ENCODE results near the gene DHX35.
"Not testable (repeated sequence)": the region's sequence is repeated elsewhere in the genome, so short reads cannot be mapped to it uniquely, and the experiment has no call there.

Gene DHX35

GRCh38 chr20:38979842-38980241, 17.7 kb downstream of the DHX35 start:
- DNase-seq = no peak
- ATAC-seq = no peak

DNA sequence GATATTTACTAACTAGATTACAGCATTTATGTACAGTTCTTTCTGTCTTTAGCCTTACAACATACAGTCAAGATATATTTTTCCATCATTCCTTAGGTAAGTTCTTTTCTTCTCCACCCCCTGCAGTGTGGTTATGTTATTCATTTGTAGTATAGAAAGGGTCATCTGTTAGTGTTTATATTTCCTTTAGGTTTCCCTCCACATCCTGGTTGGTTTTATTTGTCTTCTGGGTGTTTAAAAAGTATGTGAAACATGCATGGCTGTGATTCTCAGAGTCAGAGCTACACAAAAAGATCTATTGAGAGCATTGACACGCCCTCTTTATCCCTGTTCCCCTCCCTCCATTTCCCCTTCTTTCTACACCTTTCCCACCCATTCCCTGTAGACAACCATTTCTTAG, 20.1 kb downstream of the DHX35 start:
- DNase-seq = no peak

DNA sequence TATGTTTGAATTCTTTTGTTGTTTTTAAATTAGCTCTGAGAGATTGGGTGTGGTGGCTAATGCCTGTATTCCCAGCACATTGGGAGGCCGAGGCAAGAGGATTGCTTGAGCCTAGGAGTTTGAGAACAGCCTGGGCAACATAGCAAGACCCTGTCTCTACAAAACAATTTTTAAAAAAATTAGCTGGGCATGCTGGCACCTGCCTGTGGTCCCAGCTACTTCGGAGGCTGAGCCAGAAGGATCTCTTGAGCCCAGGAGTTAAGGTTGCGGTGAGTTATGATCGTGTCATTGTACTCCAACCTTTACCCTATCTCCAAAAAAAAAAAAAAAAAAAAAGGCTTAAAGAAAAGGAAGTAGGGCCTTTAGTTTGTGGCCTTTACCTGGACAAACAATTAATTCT, 22.9 kb downstream of the DHX35 start:
- DNase-seq (no peak), ATAC-seq (no peak)

More for the DNA sequence above, 20.1 kb downstream of the DHX35 start:
- no peak for ATAC-seq

- DNase-seq (no peak), ATAC-seq (no peak)
Measured at GRCh38 chr20:38985603-38986170, 23.5 kb downstream of the DHX35 start.

DNA sequence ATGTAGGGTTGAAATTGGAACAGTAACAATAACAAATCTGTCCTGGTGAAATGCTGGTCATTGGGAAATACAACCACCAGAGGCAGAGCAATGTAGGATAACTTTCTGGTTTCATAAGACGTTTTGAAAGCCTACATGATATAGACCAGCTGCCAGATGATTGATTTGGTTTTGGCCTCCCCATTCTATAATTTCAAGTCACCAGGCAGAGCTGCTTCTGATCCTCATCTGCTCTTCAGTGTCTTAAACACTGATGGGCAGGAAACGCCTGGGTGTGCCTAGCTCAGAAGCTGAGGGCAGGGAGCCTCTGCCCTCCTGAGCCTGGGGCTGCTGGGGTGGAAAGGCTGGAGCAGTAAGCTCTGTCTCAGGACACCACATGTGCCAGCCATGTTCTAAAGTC, 24.5 kb downstream of the DHX35 start:
- no peak for ATAC-seq
- DNase-seq = no peak

DNA sequence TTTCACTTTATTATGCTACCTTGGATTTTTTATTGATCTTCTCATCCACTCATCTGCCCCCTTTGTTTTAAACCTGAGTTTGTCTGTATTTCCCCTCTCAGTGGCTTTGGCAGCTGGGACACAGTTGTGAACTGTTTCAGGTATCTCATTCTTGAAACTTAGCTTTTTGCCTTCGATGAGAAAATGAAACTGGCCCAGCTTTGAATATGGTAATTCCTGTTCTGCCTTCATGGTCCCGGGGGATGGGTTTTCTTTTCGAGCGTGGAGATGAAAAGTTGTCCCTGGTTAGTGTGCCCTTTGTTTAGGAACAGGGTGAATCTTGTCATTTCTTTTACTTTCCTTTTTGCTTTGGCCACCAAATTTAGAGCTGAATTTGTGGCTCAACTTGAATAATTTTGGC, 25.6 kb downstream of the DHX35 start:
- ATAC-seq (peak; percentile 23), DNase-seq (no peak)

DNA sequence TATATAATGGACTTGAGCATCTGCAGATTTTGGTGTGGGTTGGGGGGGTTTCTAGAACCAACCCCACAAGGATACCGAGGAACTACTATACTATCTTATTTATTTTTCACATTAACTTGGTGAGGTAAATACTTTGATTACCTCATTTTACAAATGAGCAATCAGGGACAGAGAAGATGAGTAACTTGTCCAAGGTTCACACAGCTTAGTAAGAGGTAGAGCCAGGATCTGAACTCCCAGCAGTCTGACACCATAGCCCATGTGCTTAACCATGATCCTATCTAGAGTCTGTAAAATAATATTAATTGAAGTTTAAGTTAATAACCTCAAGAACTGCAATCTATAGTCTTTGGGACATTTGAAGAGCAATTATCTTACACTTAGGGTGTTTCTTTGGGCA, 28.6 kb downstream of the DHX35 start:
- DNase-seq (no peak), ATAC-seq (no peak)

DNA sequence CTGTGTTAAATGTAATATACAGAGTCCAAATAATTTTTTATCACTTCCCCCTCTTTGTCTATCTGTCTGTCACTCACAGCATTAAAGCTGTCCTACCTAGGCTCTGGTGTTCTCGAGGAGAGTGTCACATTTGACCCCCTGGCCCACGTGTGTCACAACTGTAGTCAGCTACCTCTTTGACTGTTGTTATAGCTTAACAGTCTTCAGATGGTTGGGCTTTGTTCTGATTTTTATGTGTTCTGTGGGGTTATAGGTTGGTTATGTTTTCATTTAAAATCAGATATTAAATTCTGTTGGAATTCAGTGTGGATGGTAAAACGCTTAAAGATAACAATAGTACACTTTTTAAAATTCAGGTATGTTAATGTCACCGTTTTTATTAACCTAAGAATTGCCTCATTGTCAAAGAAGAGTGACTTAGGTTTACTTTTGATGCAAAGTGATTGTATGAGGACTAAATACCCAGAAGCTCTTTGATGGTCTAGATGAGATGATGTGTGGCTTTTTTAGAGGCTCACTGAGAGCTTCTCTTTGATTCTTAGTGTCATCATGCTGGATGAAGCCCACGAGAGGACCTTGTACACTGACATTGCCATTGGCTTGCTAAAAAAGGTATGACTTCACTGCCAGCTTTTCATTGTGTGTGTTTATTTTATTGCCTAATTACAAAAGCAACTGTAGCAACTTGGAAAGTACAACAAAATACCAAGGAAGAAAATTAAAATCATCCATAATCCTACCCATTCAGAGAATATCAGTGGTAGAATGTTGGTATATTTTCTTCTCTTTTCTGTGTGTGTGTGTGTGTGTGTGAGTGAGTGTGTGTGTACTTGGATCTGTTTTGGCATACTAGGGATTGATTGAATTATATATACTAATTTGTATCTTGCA, 29.9 kb downstream of the DHX35 start:
- DNase-seq = no peak

DNA sequence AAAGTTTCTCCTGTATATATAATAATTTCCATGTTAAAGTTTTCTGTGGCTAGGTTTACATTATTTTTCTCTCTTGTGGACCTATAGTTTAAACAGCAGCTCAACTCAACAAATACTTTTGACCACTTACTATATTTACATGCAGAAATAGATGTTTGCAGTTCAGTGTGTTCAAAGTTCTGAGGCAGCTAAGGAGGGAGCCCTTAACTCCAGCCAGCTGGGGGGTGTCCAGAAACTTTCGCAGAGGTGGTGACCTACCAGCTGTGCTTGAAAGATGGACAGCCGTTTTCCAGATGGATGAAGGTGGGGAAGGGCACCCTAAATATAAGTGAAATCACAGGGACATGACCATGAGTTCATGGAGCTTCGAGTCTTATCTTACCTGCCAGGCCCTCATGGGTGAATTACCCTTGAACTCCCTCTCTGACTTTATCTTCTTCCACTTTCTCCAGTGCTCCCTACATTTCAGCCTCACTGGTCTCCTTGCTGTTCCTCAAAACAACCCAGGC, 33.4 kb downstream of the DHX35 start:
- ATAC-seq (no peak), DNase-seq (no peak)

More for the DNA sequence above, 29.9 kb downstream of the DHX35 start:
- no peak for ATAC-seq

GRCh38 chr20:38996866-38997265, 34.7 kb downstream of the DHX35 start:
- not testable (repeated sequence) for ATAC-seq

DNA sequence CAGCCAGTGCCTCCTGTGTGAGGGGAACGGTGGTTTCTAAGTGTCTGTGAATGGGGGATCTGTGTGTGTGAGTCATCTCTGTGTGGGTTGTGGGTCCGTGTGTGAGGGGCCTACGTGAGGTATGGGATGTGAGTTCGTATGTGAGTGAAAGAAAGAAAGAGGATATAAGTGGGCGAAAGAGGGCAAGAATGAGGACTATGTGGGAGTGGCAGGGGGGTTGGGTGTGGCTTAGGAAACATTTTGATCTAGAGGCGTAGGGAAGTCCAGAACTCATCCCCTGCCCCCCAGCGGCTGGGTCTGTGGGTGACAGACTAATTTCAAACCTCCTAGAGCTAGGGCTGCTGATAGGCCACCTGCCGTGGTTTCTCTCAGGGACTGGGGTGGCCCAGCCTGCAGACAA, 35.5 kb downstream of the DHX35 start:
- DNase-seq (peak; percentile 80), ATAC-seq (peak; percentile 94)

More at GRCh38 chr20:38996866-38997265, 34.7 kb downstream of the DHX35 start:
- DNase-seq = not testable (repeated sequence)

DNA sequence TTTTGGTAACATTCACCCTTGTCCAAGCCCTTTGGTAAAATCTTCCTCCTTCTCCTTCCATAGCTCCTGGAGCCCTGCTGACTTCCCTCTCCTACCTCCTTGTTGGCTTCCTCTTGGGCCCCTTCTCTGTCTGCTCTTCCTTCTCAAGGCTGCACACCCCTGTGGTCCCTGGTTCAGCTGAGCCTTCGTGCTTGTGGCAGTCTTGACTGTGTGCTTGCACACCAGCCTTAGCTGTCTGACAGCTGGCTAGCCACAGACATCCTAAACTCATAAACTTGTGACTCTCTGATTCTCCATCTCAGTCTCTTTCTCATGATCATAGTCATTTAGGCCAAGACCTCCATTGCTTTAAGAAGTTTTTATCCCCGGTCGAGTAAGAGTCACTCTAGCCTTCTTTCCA, 37.1 kb downstream of the DHX35 start:
- ATAC-seq (no peak), DNase-seq (no peak)

- no peak for ATAC-seq
- no peak for DNase-seq
Measured at GRCh38 chr20:38999965-39000910, 38.1 kb downstream of the DHX35 start.

- ATAC-seq (no peak), DNase-seq (no peak)
Measured at GRCh38 chr20:39004508-39004907, 42.4 kb downstream of the DHX35 start.

DNA sequence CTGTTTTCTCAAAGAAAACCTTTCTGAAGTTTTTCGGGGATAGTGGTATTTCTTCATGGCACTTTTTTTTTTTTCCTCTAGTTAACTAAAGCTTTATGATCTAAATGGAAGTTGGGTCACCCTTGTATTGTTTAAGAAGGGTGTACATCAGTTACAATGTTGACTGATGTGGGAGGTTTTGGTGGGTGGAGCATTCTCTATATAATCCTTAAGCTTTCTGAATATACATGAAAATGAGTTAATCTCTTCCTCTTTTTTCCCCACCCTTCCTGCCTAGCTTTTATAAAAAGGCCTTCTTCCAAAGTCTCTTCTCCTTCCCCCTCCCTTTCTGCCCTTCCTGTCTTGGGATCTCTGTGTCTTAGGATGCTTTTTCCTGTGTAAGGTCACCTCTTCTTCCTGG, 47.2 kb downstream of the DHX35 start:
- DNase-seq = no peak

GRCh38 chr20:39010496-39010895, 48.4 kb downstream of the DHX35 start:
- no peak for DNase-seq
- no peak for ATAC-seq

More for the DNA sequence above, 47.2 kb downstream of the DHX35 start:
- ATAC-seq = no peak

DNA sequence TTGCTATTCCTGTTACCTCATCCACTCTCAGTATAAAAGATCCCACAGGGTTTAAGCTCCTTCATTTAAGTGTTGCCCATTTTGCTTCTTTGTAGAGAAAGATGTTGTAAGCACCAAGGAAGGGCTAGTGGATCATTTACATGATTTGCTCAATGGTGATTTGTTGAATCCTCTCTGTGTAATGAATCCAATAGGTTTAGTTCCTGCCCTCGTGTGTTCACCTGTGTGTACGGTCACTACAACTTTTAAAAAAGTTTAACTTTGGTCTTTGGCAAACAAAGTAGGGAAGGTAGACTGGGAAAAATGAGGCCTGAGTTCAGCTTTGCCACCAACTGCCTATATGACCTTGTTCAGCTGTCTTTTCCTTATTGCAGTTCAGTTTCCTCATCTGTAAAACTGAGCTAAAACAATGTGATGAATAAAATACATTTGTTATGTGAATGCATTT, 51.5 kb downstream of the DHX35 start:
- ATAC-seq = no peak
- no peak for DNase-seq

DNA sequence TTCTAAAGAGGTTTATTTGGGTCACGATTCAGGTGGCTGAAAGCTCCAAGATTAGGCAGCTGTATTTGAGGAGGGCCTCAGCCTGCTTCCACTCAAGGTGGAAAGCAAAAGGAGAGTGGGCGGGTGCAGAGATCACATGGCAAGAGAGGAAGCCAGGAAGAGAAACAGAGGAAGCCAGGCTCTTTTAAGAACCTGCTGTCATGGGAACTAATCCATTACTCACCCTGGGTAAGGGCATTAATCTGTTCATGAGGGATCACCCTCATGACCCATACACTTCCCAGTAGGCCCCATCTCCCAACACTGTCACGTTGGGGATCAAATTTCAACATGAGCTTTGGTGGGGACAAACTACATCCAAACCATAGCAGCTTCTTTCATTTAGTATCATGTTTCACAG, 53.9 kb downstream of the DHX35 start:
- DNase-seq = no peak
- no peak for ATAC-seq

- ATAC-seq (no peak), DNase-seq (no peak)
Measured at GRCh38 chr20:39016506-39016905, 54.4 kb downstream of the DHX35 start.

DNA sequence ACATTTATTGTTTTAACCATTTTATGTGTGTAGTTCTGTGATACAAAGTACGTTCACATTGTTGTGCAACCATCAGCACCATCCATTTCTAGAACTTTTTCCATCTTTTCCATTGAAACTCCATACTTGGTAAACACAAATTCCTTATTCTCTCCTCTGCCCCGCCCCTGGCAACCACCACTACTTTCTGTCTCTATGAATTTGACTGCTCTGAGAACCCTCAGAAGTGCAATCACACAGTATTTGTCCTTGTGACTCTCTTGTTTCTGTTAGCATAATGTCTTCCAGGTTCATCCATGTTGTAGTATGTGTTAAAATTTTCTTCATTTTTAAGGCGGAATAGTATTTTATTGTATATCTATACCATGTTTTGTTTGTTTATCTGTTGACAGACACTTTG, 56.9 kb downstream of the DHX35 start:
- DNase-seq (no peak), ATAC-seq (no peak)

GRCh38 chr20:39019805-39020325, 57.7 kb downstream of the DHX35 start:
- ATAC-seq = peak; percentile 94
- peak; percentile 47 for DNase-seq

DNA sequence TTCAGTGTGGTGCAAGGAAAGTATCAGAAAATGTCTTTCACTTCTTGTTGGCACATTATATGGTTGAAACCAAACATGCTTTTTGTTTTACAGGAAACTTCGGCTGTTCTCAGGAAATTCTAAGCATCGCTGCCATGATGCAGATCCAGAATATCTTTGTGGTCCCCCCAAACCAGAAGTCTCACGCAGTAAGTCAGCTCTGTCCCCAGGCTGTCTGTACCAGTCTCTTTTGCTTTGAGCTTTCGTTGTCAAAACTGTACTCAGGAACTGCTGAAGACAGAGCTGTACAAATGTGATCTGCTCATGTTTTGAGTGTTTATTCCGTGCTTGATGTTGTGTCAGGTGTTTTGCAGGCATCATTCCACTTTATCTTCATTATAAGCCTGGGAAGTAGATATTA, 59.6 kb downstream of the DHX35 start:
- DNase-seq = no peak
- ATAC-seq = peak; percentile 60

All from stimulated activated naive CD8-positive, alpha-beta T cell treated with anti-CD3 and anti-CD28 coated beads, Interleukin-15, Interleukin-2, amounts not matched to agents 100 U/mL and 50 U/mL, for 24 hours (primary cell).